SK-N-SH (cell line): ENCODE results near the gene MFNG. TPM values are rescaled to one million over a fixed set of nuclear protein-coding genes. Genes with fewer than 3 reads are reported as not detected.

ENCODE experiments used
- CTCF ChIA-PET: fragments of 300-600, 350-600 bp; formaldehyde crosslinking; extraction: SDS; loops from one replicate; lab custom pipeline; 2021; lab: Yijun Ruan, JAX
- POLR2A ChIA-PET: fragments of 350-600 bp; sonication (Branson Sonifier 250); formaldehyde crosslinking; extraction: SDS; loops from one replicate; lab custom pipeline; 2020; ENCODE audit warnings: antibody characterized with exemption, inconsistent platforms; lab: Yijun Ruan, JAX
- DNase-seq: peaks from one replicate; pipeline ENCODE4 v3.0.0; 2012
- H2AFZ ChIP-seq: fragments of 200-600 bp; sonication (generic); 2 replicates; pipeline ENCODE4 v1.8.1; 2016; ENCODE audit warnings: antibody characterized with exemption, mild to moderate bottlenecking, low read depth
- H3F3A ChIP-seq: fragments of 200-600 bp; sonication (generic); replicated peaks from 2 replicates; pipeline ENCODE3; 2016; ENCODE audit warnings: antibody characterized with exemption, mild to moderate bottlenecking; ENCODE audit not compliant: insufficient read depth
- H3K27ac ChIP-seq, 2 experiments: fragments of 200-500 bp in 1 of 2; fragments of 200-600 bp in 1 of 2; sonication (Bioruptor generic) in 1 of 2; sonication (generic), shearing (Covaris generic) in 1 of 2; 2 replicates each; pipeline versions ENCODE4 v1.5.1 to v1.6.1; 2014 to 2016; ENCODE audit warnings: low read depth in 2 of 2, inconsistent platforms in 1 of 2, low read length in 1 of 2, mild to moderate bottlenecking in 1 of 2, mixed read lengths in 1 of 2
- H3K27me3 ChIP-seq: fragments of 200-600 bp; sonication (generic), shearing (Covaris generic); 2 replicates; pipeline ENCODE4 v1.6.1; 2016; ENCODE audit warnings: mixed run types; ENCODE audit not compliant: insufficient read depth
- H3K36me3 ChIP-seq, 2 experiments: fragments of 200-500 bp in 1 of 2; fragments of 200-600 bp in 1 of 2; sonication (Bioruptor generic) in 1 of 2; sonication (generic) in 1 of 2; replicated peaks in 1 of 2; 2 replicates each; pipeline versions ENCODE3 to v1.5.1; 2014 to 2016; ENCODE audit warnings: low read length in 1 of 2, mild to moderate bottlenecking in 1 of 2; ENCODE audit not compliant: insufficient read depth in 2 of 2, control insufficient read depth in 1 of 2
- H3K4me1 ChIP-seq, 2 experiments: fragments of 200-500 bp in 1 of 2; fragments of 200-600 bp in 1 of 2; sonication (Bioruptor generic) in 1 of 2; sonication (generic), shearing (Covaris generic) in 1 of 2; 2 replicates each; pipeline versions ENCODE4 v1.5.1 to v1.6.1; 2014 to 2016; ENCODE audit warnings: low read depth in 1 of 2, low read length in 1 of 2, mixed run types in 1 of 2; ENCODE audit not compliant: insufficient read depth in 2 of 2, control insufficient read depth in 1 of 2
- H3K4me2 ChIP-seq: fragments of 200-600 bp; sonication (generic), shearing (Covaris generic); 2 replicates; pipeline ENCODE4 v1.6.1; 2017; ENCODE audit warnings: mixed run types
- H3K4me3 ChIP-seq, 2 experiments: fragments of 200-500 bp in 1 of 2; fragments of 200-600 bp in 1 of 2; sonication (Bioruptor generic) in 1 of 2; sonication (generic), shearing (Covaris generic) in 1 of 2; 2 replicates each; pipeline versions ENCODE4 v1.5.1 to v1.8.1; 2014 to 2016; ENCODE audit warnings: low read depth in 2 of 2, inconsistent platforms in 1 of 2, low read length in 1 of 2, mild to moderate bottlenecking in 1 of 2, mixed read lengths in 1 of 2, moderate library complexity in 1 of 2
- H3K79me2 ChIP-seq: fragments of 200-600 bp; sonication (generic); 2 replicates; pipeline ENCODE4 v1.8.1; 2017; ENCODE audit warnings: mild to moderate bottlenecking; ENCODE audit not compliant: insufficient read depth
- H3K9ac ChIP-seq: fragments of 200-600 bp; sonication (generic); 2 replicates; pipeline ENCODE4 v1.6.1; 2017; ENCODE audit warnings: mixed run types
- H3K9me2 ChIP-seq: fragments of 200-600 bp; sonication (generic); 2 replicates; pipeline ENCODE4 v1.6.1; 2017; ENCODE audit warnings: mixed run types
- H3K9me3 ChIP-seq: fragments of 200-600 bp; sonication (generic); 2 replicates; pipeline ENCODE4 v1.6.1; 2017; ENCODE audit warnings: mixed run types, mild to moderate bottlenecking, moderate library complexity
- H4K20me1 ChIP-seq: fragments of 200-600 bp; sonication (generic); 2 replicates; pipeline ENCODE4 v1.6.1; 2017; ENCODE audit warnings: mild to moderate bottlenecking, mixed run types; ENCODE audit not compliant: insufficient read depth
- ELF1 ChIP-seq: IDR thresholded peaks from 2 replicates; pipeline ENCODE4 v1.4.0; 2012
- FOSL2 ChIP-seq: IDR thresholded peaks from 2 replicates; pipeline ENCODE4 v1.4.0; 2012; ENCODE audit warnings: low read depth, mild to moderate bottlenecking, moderate library complexity, borderline replicate concordance
- GATA2 ChIP-seq: sonication (generic); formaldehyde crosslinking; IDR thresholded peaks from 2 replicates; pipeline ENCODE4 v1.5.0; 2020; ENCODE audit warnings: mild to moderate bottlenecking, missing genetic modification reagents
- MXI1 ChIP-seq: IDR thresholded peaks from 2 replicates; pipeline ENCODE4 v1.6.1; 2012; ENCODE audit warnings: mild to moderate bottlenecking, low read depth, low read length, improper control_type of control experiment
- NRF1 ChIP-seq: IDR thresholded peaks from 2 replicates; pipeline ENCODE4 v1.6.1; 2012; ENCODE audit warnings: low read depth, mild to moderate bottlenecking, low read length
- POLR2AphosphoS5 ChIP-seq: IDR thresholded peaks from 2 replicates; pipeline ENCODE4 v1.6.1; 2012; ENCODE audit warnings: low read depth, low read length
- RAD21 ChIP-seq: IDR thresholded peaks from 2 replicates; pipeline ENCODE4 v1.6.1; 2012; ENCODE audit warnings: mild to moderate bottlenecking, low read length
- RCOR1 ChIP-seq: fragments of 150-350 bp; IDR thresholded peaks from 2 replicates; pipeline ENCODE4 v1.6.1; 2017; ENCODE audit warnings: antibody characterized with exemption, low read length
- RXRA ChIP-seq: IDR thresholded peaks from 2 replicates; pipeline ENCODE4 v1.4.0; 2012; ENCODE audit warnings: low read depth, mild to moderate bottlenecking, borderline replicate concordance
- TAF1 ChIP-seq: IDR thresholded peaks from 2 replicates; pipeline ENCODE4 v1.6.1; 2012; ENCODE audit warnings: low read depth, mild to moderate bottlenecking, low read length, moderate library complexity, borderline replicate concordance
- TCF12 ChIP-seq: IDR thresholded peaks from 2 replicates; pipeline ENCODE4 v1.4.0; 2012
- WGBS: methylation state at CpG from one replicate; pipeline ENCODE4 v1.1.6; 2017; ENCODE audit warnings: low lambda C conversion rate; 5-methylcytosine and 5-hydroxymethylcytosine counted together
- polyA plus RNA-seq, 3 experiments: library from polyadenylated mRNA; depleted of rRNA; stranded (reverse); fragments of >200 nt; gene quantifications; 2 replicates each; pipeline ENCODE4 v1.2.3, GENCODE V29; 2012
- TF ChIP-seq, protein P1 (sequence below): IDR thresholded peaks from 2 replicates; pipeline ENCODE4 v1.4.0; 2012; ENCODE audit warnings: low read depth, borderline replicate concordance
- TF ChIP-seq, protein P2 (sequence below): IDR thresholded peaks from 2 replicates; pipeline ENCODE4 v1.4.0; 2012; ENCODE audit warnings: low read depth
- TF ChIP-seq, protein P3 (sequence below): IDR thresholded peaks from 2 replicates; pipeline ENCODE4 v1.6.1; 2012; ENCODE audit warnings: mild to moderate bottlenecking, low read depth, low read length, moderate library complexity

MFNG gene
- polyA plus RNA-seq, 1 of the 3 experiments (the other 2 are of a cell fraction) = 0.18 TPM

DNA sequence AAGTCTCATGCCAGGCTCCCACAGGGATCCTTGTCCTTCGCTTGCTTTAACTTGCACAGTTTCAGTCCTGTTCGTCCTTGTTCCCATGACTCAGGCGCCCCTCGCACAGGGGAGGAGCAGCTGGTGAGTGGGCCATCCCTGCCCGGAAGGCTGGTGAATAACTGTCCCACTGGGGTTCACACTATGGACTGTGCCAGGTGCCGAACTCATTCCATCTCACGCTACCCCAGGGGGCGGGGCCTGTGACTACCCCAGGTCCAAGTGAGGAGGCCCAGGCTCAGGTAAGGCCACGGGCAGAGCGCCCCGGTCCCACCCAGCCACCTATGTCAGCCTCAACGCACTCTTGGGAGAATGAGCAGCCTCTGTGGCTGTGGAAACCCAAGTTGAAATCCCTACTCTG, 40.2 kb upstream of the MFNG start:
- Histone ChIP-seq H3K36me3 (no peaks in the 10 kb centered on the region), H3K79me2 (no peaks in the 10 kb centered on the region), H3K4me1 (peaks cover 3 to 12% of the 10 kb centered on the region in 2 experiments; a peak in 3 of 4 replicates), H3K27ac (peak overlapping the region in 1 of 2 experiments; percentile 80; a peak in 1 of 4 replicates), H3K9me2 (no peaks in the 10 kb centered on the region)
- no peak for TF ChIP-seq RXRA
- TF ChIP-seq, all 33 proteins: peak for 0
- ChIA-PET CTCF (interaction anchor here (4.4 kb wide), 1 partner anchor 13 kb away, joined by 31 read pairs; no protein-coding TSS in a partner anchor), POLR2A (no interaction called here)
- H3F3A ChIP-seq = peaks cover 7% of the 10 kb centered on the region
- no peaks in the 10 kb centered on the region for H3K9me3 ChIP-seq
- H3K4me2 ChIP-seq = no peak overlapping the region
- H4K20me1 ChIP-seq = no peaks in the 10 kb centered on the region
- no peak overlapping the region for H3K9ac ChIP-seq
- H2AFZ ChIP-seq = no peak overlapping the region
- 70% methylated on average over 2 of the region's 12 CpGs for whole genome bisulfite sequencing
- DNase-seq = no peak
- no peak overlapping the region for H3K4me3 ChIP-seq
- H3K27me3 ChIP-seq = no peaks in the 10 kb centered on the region

DNA sequence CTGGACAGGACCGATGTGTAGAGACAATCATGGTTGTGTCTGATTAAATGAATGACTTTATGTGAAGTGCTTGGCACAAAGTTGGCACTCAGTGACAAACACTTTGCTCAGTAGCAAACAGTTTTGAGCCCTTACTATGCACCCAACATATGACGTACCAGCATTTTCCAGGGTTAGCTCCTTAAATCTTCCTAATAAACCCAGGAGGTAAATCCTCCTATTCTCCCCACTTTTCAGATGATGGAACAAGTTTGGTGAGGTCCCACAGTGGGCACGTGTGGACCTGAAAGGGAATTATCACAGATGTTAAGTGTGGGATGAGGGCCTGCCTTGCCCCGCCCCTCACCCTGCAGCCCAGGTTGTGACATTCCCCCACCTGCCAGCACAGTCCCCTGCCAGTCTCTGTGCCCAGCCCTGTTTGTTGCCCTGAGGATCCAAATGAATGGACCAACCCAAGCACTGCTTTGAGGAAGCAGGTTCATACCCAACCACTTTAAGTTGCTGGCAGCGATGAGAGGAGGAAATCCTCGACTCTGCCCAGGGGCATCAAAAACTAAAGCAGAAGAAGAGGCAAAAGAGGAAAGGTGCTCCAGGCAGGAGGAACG, 39.7 kb upstream of the MFNG start:
- WGBS = 85% methylated on average over 7 of the region's 7 CpGs
- Histone ChIP-seq H3K9ac (no peak overlapping the region), H3K9me3 (no peaks in the 10 kb centered on the region), H3K4me2 (peak overlapping the region; percentile 61; the same call in 1 of the 2 replicates), H3K4me3 (no peak overlapping the region), H3K27me3 (no peaks in the 10 kb centered on the region), H3K4me1 (peaks cover 3 to 12% of the 10 kb centered on the region in 2 experiments; a peak in 3 of 4 replicates), H3K27ac (peak overlapping the region in 1 of 2 experiments; percentile 80; a peak in 1 of 4 replicates), H2AFZ (no peak overlapping the region), H3F3A (peaks cover 7% of the 10 kb centered on the region), H3K36me3 (no peaks in the 10 kb centered on the region), H4K20me1 (no peaks in the 10 kb centered on the region), H3K79me2 (no peaks in the 10 kb centered on the region), H3K9me2 (no peaks in the 10 kb centered on the region)
- POLR2A ChIA-PET = no interaction called here
- DNase-seq = peak; percentile 11
- TF ChIP-seq RCOR1 = no peak
- no peak for TF ChIP-seq RAD21
- TF ChIP-seq, protein P1, sequence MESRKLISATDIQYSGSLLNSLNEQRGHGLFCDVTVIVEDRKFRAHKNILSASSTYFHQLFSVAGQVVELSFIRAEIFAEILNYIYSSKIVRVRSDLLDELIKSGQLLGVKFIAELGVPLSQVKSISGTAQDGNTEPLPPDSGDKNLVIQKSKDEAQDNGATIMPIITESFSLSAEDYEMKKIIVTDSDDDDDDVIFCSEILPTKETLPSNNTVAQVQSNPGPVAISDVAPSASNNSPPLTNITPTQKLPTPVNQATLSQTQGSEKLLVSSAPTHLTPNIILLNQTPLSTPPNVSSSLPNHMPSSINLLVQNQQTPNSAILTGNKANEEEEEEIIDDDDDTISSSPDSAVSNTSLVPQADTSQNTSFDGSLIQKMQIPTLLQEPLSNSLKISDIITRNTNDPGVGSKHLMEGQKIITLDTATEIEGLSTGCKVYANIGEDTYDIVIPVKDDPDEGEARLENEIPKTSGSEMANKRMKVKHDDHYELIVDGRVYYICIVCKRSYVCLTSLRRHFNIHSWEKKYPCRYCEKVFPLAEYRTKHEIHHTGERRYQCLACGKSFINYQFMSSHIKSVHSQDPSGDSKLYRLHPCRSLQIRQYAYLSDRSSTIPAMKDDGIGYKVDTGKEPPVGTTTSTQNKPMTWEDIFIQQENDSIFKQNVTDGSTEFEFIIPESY = no peak
- no peak for TF ChIP-seq TCF12
- TF ChIP-seq MXI1 = no peak
- TF ChIP-seq ELF1 = no peak
- TF ChIP-seq FOSL2 = no peak
- TF ChIP-seq, protein P2, sequence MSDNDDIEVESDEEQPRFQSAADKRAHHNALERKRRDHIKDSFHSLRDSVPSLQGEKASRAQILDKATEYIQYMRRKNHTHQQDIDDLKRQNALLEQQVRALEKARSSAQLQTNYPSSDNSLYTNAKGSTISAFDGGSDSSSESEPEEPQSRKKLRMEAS = no peak
- no peak for TF ChIP-seq TAF1
- no peak for TF ChIP-seq GATA2 (CRISPR knock-in tag)
- no peak for TF ChIP-seq POLR2AphosphoS5
- no peak for TF ChIP-seq NRF1
- TF ChIP-seq, protein P3, sequence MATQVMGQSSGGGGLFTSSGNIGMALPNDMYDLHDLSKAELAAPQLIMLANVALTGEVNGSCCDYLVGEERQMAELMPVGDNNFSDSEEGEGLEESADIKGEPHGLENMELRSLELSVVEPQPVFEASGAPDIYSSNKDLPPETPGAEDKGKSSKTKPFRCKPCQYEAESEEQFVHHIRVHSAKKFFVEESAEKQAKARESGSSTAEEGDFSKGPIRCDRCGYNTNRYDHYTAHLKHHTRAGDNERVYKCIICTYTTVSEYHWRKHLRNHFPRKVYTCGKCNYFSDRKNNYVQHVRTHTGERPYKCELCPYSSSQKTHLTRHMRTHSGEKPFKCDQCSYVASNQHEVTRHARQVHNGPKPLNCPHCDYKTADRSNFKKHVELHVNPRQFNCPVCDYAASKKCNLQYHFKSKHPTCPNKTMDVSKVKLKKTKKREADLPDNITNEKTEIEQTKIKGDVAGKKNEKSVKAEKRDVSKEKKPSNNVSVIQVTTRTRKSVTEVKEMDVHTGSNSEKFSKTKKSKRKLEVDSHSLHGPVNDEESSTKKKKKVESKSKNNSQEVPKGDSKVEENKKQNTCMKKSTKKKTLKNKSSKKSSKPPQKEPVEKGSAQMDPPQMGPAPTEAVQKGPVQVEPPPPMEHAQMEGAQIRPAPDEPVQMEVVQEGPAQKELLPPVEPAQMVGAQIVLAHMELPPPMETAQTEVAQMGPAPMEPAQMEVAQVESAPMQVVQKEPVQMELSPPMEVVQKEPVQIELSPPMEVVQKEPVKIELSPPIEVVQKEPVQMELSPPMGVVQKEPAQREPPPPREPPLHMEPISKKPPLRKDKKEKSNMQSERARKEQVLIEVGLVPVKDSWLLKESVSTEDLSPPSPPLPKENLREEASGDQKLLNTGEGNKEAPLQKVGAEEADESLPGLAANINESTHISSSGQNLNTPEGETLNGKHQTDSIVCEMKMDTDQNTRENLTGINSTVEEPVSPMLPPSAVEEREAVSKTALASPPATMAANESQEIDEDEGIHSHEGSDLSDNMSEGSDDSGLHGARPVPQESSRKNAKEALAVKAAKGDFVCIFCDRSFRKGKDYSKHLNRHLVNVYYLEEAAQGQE = no peak
- CTCF ChIA-PET = interaction anchor here (0.7 to 1.5 kb wide), 2 partner anchors 13 to 42 kb away, joined by 3 to 5 read pairs; no protein-coding TSS in a partner anchor
